GM23248 (cell line): Measurements from ENCODE around the gene IL18RAP. TPM values are rescaled to one million over a fixed set of nuclear protein-coding genes. Genes with fewer than 3 reads are reported as not detected.

ENCODE experiments used
- DNase-seq: peaks from one replicate; pipeline ENCODE4 v3.0.0-alpha.2; 2015
- H2AFZ ChIP-seq: fragments of 200-600 bp; sonication (generic); 2 replicates; pipeline ENCODE4 v1.6.1; 2016; ENCODE audit warnings: antibody characterized with exemption
- H3F3A ChIP-seq: fragments of 200-600 bp; sonication (generic); 2 replicates; pipeline ENCODE4 v1.6.1; 2016; ENCODE audit warnings: mild to moderate bottlenecking, antibody characterized with exemption, mixed run types; ENCODE audit not compliant: insufficient read depth
- H3K27ac ChIP-seq: fragments of 200-600 bp; sonication (generic); 2 replicates; pipeline ENCODE4 v1.5.1; 2016; ENCODE audit warnings: mild to moderate bottlenecking
- H3K27me3 ChIP-seq: fragments of 200-600 bp; sonication (generic); replicated peaks from 2 replicates; pipeline ENCODE4 v1.6.1; 2016; ENCODE audit warnings: mild to moderate bottlenecking; ENCODE audit not compliant: insufficient read depth
- H3K36me3 ChIP-seq: fragments of 200-600 bp; sonication (generic); 2 replicates; pipeline ENCODE4 v1.6.1; 2016; ENCODE audit warnings: low read depth, mild to moderate bottlenecking
- H3K4me1 ChIP-seq: fragments of 200-600 bp; sonication (generic); 2 replicates; pipeline ENCODE4 v1.6.1; 2016; ENCODE audit warnings: mild to moderate bottlenecking; ENCODE audit not compliant: insufficient read depth
- H3K4me2 ChIP-seq: fragments of 200-600 bp; sonication (generic); one replicate; pipeline ENCODE4 v1.6.1; 2016; ENCODE audit warnings: mild to moderate bottlenecking; ENCODE audit not compliant: unreplicated experiment
- H3K4me3 ChIP-seq: fragments of 200-600 bp; sonication (generic); 2 replicates; pipeline ENCODE4 v1.5.1; 2016; ENCODE audit warnings: mild to moderate bottlenecking
- H3K79me2 ChIP-seq: fragments of 200-600 bp; sonication (generic); 2 replicates; pipeline ENCODE4 v1.6.1; 2016; ENCODE audit warnings: mild to moderate bottlenecking; ENCODE audit not compliant: insufficient read depth
- H3K9ac ChIP-seq: fragments of 200-600 bp; sonication (generic); 2 replicates; pipeline ENCODE4 v1.6.1; 2016; ENCODE audit warnings: mild to moderate bottlenecking
- H3K9me2 ChIP-seq: fragments of 200-600 bp; sonication (generic); 2 replicates; pipeline ENCODE4 v1.6.1; 2016; ENCODE audit warnings: mixed run types, mild to moderate bottlenecking, moderate library complexity; ENCODE audit not compliant: insufficient read depth
- H3K9me3 ChIP-seq: fragments of 200-600 bp; sonication (generic); one replicate; pipeline ENCODE4 v1.6.1; 2017; ENCODE audit warnings: low read depth
- H4K20me1 ChIP-seq: fragments of 200-600 bp; sonication (generic); 2 replicates; pipeline ENCODE4 v1.6.0; 2016; ENCODE audit not compliant: insufficient read depth
- EZH2 ChIP-seq: fragments of 200-600 bp; sonication (generic); IDR thresholded peaks from 2 replicates; pipeline ENCODE4 v1.6.1; 2018; ENCODE audit warnings: antibody characterized with exemption, mild to moderate bottlenecking; ENCODE audit not compliant: insufficient read depth, poor library complexity, severe bottlenecking
- EZH2phosphoT487 ChIP-seq: fragments of 200-600 bp; sonication (generic); IDR thresholded peaks from 2 replicates; pipeline ENCODE4 v1.6.1; 2018; ENCODE audit warnings: antibody characterized with exemption, moderate library complexity, mild to moderate bottlenecking, low read depth; ENCODE audit not compliant: insufficient read depth
- WGBS, 2 experiments: methylation state at CpG; one replicate each; pipeline ENCODE4 v1.1.6; 2015 to 2017; ENCODE audit warnings: low lambda C conversion rate in 2 of 2, low coverage in 1 of 2; ENCODE audit errors: missing lambda C conversion rate in 2 of 2; 5-methylcytosine and 5-hydroxymethylcytosine counted together
- in situ Hi-C: fragments of 300-500 bp; cut with MboI; formaldehyde crosslinking; loops from 2 replicates; pipeline ENCODE4 v1.15.0; 2020
- polyA plus RNA-seq: library from polyadenylated mRNA; unstranded; fragments of >200 nt; fragmentation: Nextera tagmentation; extraction: Ambion mirVana; gene quantifications from 2 replicates; pipeline ENCODE4 v1.2.1, GENCODE V29; 2016
- total RNA-seq: library from RNA; depleted of rRNA; stranded (reverse); fragments of >200 nt; shearing (Covaris generic); gene quantifications from 2 replicates; pipeline ENCODE4 v1.2.3, GENCODE V29; 2014

IL18RAP gene
- total and polyA plus RNA-seq, 2 experiments from 2014 or later: 0.11 TPM; not detected in 1

DNA sequence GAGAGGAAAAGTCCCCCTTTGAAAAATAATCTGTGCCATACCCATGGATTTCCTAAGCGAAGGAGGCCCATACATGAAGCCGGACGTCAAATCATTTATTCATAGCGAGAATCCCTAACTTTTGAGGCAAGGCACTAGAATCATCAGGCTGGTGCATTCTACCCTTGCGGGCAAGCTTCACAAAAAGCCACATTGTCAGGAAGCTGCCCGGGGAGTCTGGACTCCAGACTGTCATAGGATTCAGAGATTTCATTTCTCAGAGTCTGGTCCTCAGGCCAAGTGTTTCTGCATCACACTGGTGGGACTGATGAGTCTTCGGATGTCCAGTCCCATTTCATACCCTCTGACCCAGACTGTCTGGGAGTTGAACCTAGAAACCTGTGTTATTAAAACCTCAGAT lies 59.0 kb downstream of the IL18RAP start:
- Histone ChIP-seq H3K9me2 (no peaks in the 10 kb centered on the region), H3K4me2 (no peak overlapping the region), H3F3A (no peaks in the 10 kb centered on the region), H3K4me1 (no peaks in the 10 kb centered on the region), H3K79me2 (no peaks in the 10 kb centered on the region), H3K27me3 (peaks cover 16% of the 10 kb centered on the region), H2AFZ (no peak overlapping the region), H3K4me3 (no peak overlapping the region), H3K9me3 (no peaks in the 10 kb centered on the region), H3K27ac (no peak overlapping the region), H4K20me1 (no peaks in the 10 kb centered on the region), H3K36me3 (no peaks in the 10 kb centered on the region), H3K9ac (no peak overlapping the region)
- no peak for DNase-seq
- 8 to 10% methylated on average over 7 of the region's 7 CpGs for WGBS, 2 experiments
- TF ChIP-seq EZH2 (no peak), EZH2phosphoT487 (no peak)
- in situ Hi-C loops: no loop called here

DNA sequence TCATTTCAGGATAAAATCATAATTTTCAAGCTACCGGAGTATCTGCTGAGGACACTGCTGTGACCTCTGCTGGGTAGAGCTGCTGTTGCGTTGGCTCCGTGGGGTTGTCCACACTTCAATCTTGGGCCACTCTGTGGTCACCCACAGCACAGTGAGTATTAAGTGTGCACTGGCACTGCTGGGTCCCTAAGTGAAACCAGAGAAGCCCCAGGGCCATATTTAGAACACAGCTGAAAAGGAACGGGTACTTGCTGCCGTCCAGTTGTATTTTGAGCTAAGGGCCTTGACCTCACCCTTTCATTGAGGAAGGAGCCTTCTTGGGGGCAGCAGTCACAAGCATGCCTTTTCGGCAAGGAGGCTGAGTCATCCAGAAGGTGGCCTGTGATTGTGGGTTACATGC lies 60.1 kb downstream of the IL18RAP start:
- H4K20me1 ChIP-seq: no peaks in the 10 kb centered on the region
- peaks cover 10% of the 10 kb centered on the region for H3K27me3 ChIP-seq
- no peak overlapping the region for H3K9ac ChIP-seq
- no peak overlapping the region for H3K27ac ChIP-seq
- H3K4me2 ChIP-seq: no peak overlapping the region
- no peak for DNase-seq
- no peaks in the 10 kb centered on the region for H3K9me2 ChIP-seq
- no peak overlapping the region for H2AFZ ChIP-seq
- no peaks in the 10 kb centered on the region for H3K9me3 ChIP-seq
- in situ Hi-C loops: no loop called here
- H3K79me2 ChIP-seq: no peaks in the 10 kb centered on the region
- WGBS, 2 experiments: 73 to 84% methylated on average over 6 of the region's 6 CpGs
- H3K4me1 ChIP-seq: no peaks in the 10 kb centered on the region
- TF ChIP-seq EZH2 (no peak), EZH2phosphoT487 (no peak)
- H3K4me3 ChIP-seq: no peak overlapping the region
- no peaks in the 10 kb centered on the region for H3K36me3 ChIP-seq
- no peaks in the 10 kb centered on the region for H3F3A ChIP-seq

- H3K27me3 ChIP-seq: peaks cover 6% of the 10 kb centered on the region
- no peaks in the 10 kb centered on the region for H3K9me3 ChIP-seq
- WGBS, 2 experiments: 61 to 68% methylated on average over 6 of the region's 6 CpGs
- H3K4me1 ChIP-seq: no peaks in the 10 kb centered on the region
- no peak overlapping the region for H3K4me3 ChIP-seq
- no peaks in the 10 kb centered on the region for H3K36me3 ChIP-seq
- in situ Hi-C loops: no loop called here
- no peaks in the 10 kb centered on the region for H3K9me2 ChIP-seq
- no peak overlapping the region for H3K4me2 ChIP-seq
- H3K79me2 ChIP-seq: no peaks in the 10 kb centered on the region
- H3F3A ChIP-seq: no peaks in the 10 kb centered on the region
- no peak overlapping the region for H3K27ac ChIP-seq
- TF ChIP-seq EZH2phosphoT487: no peak
- no peak for TF ChIP-seq EZH2
- H2AFZ ChIP-seq: no peak overlapping the region
- DNase-seq: no peak
- no peaks in the 10 kb centered on the region for H4K20me1 ChIP-seq
- no peak overlapping the region for H3K9ac ChIP-seq
Measured at GRCh38 chr2:102484310-102485061, 61.5 kb downstream of the IL18RAP start.

GRCh38 chr2:102485147-102485785 lies 62.3 kb downstream of the IL18RAP start:
- Histone ChIP-seq H2AFZ (no peak overlapping the region), H3K79me2 (no peaks in the 10 kb centered on the region), H3K36me3 (no peaks in the 10 kb centered on the region), H3K9me2 (no peaks in the 10 kb centered on the region), H4K20me1 (no peaks in the 10 kb centered on the region), H3K9ac (no peak overlapping the region), H3K27ac (no peak overlapping the region), H3F3A (no peaks in the 10 kb centered on the region), H3K4me1 (no peaks in the 10 kb centered on the region), H3K4me3 (no peak overlapping the region), H3K9me3 (no peaks in the 10 kb centered on the region), H3K4me2 (no peak overlapping the region), H3K27me3 (peaks cover 9% of the 10 kb centered on the region)
- WGBS, 2 experiments: 53 to 54% methylated on average over 5 of the region's 5 CpGs
- DNase-seq: no peak
- in situ Hi-C loops: no loop called here
- TF ChIP-seq EZH2phosphoT487: no peak
- no peak for TF ChIP-seq EZH2
